Stimulated activated CD8-positive, alpha-beta memory T cell treated with anti-CD3 and anti-CD28 coated beads, Interleukin-2, amount 100 ng/mL, for 48 hours (primary cell): Measurements from ENCODE around the gene FAM98C.
"Not testable (repeated sequence)": the region's sequence is repeated elsewhere in the genome, so short reads cannot be mapped to it uniquely, and the experiment has no call there.

Source experiments
- DNase-seq, 2 donors: peaks; one replicate each; pipeline ENCODE4 v3.0.0-alpha.2; 2020; ENCODE audit warnings: low read depth in 2 of 2

Gene FAM98C

DNA sequence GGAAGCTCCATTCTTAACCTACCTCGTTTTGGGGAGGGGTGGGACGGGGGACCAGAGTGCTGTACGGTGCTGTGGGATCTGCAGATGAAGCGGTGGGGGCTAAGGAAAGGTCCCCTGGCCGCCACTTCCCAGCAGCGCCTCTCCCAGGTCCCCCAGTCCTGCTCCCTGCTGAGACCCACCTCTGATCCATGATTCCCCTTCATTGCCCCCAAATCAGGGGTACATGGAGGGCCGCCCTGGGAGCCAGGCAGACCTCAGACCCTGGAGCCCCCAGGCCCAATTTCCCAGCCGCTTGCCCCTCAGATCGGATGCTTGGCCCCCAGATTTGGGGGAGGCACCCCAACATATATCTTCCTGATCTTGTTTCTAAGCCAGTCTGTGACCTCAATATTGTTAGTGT, 3.8 kb upstream of the FAM98C start:
- DNase-seq = no peak

GRCh38 chr19:38399537-38399936, 3.4 kb upstream of the FAM98C start:
- no peak for DNase-seq

DNA sequence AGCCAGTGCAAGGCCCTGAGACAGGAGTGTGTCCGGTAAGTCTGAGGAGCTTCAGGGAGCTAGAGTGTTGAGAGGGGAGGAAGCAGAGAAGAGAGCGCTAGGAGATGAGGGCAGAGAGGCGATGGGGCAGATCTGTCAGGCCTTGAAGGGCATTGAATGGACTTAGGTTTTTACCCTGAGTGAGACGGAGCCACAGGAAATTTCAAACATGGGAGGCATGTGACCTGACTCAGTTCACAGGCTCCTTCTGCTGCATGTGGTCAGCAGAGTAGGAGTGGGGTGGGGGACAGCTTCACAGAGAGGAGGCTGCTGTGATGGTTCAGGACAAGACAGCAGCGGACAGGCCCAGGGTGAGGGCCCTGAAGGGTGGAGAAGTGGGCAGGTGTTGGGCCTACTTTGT, 2.5 kb upstream of the FAM98C start:
- DNase-seq = no peak

DNA sequence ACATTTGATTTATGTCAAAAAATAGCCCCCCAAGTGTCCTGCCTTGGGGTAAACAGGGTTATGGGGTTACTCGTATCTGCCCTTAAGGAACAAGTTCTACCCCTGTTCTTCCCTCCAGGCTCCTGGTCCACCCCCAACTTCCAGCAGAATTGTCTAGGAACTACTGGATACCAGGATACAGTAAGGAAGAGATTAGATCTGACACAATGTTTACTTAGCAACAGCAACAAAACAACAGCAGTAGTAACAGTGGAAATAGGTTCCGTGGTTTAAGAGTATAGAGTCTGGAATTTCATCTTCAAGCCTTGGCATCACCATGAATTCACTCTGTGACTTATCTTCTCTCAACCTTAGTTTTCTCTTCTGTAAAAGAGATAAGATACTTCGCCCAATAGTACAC, 1.7 kb upstream of the FAM98C start:
- DNase-seq = no peak

DNA sequence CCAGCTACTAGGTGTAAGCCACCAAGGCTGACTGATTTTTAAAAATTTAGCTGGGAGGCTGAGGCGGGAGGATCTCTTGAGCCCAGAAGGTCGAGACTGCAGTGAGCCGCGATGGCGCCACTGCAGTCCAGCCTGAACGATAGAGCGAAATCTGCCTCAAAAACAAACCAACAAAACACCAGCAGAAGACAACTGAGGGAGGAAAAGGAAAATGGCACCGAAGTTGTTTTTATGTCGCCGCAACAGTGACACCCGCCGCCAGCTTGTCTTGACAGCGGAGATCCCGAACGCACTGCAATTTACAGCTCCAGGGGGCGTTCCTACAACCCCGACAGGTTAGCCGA, 298 bp upstream of the FAM98C start:
- no peak for DNase-seq

DNA sequence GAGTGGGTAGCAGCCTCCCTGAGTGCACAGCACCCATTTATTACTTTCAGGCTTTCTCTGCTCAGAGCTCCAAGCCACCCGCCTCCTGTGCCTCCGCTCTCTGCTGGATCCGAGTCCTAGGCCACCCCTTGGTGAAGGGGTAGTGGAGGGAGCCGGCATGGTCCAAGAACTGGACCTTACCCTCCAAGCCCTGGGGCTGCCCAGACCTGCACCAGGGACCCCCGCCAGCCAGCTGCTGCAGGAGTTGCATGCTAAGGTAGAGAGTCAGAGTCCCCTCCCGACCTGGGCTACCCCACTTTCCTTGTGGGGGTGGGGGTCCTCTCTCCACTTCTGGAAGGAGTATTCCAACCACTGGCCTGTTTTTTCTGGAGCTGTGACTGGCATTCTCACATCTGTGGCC, 2.0 kb downstream of the FAM98C start:
- no peak for DNase-seq

GRCh38 chr19:38405276-38405675, 2.4 kb downstream of the FAM98C start:
- no peak for DNase-seq

GRCh38 chr19:38409631-38410133, 6.8 kb downstream of the FAM98C start:
- no peak for DNase-seq

DNA sequence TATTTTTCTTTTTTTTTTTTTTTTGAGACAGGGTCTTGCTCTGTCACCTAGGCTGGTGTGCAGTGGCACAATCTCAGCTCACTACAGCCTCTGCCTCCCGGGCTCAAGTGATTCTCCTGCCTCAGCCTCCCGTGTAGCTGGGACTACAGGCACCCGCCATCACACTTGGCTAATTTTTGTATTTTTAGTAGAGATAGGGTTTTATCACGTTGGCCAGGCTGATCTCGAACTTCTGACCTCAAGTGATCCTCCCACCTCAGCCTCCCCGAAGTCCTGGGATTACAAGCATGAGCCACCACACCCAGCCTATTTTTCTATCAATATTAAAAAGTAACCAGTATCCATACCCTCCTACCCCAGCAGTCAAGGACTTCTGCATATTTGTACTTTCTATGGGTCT, 7.5 kb downstream of the FAM98C start:
- not testable (repeated sequence) for DNase-seq

DNA sequence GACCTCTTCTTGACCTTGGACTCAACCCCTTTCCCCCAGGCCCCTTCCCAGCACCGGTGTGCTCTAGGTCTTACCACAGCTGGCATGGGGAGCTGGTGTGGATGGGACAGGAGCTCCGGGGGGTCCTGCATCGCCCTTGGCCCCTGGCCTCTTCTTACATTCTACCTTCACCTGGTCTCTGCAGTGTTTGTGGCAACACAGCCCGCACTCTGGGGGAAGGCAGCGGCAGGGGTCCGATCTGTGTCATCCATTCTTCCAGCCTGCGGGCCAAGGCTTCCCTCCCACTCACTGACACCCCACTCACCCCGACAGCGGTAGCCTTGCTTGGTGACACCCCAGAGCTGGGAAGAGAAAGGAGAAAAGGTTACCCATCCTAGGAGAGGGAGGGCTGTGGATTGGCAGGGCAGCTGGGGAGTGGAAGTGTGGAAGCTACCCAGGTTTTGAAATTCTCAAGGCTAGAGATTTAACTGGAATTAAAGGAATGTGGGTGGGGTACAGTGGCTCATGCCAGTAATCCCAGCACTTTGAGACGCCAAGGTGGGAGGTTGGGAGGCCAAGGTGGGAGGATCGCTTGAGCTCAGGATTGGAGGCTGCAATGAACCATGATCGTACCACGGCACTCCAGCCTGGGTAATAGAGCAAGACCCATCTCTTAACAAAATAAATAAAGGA, 8.3 kb downstream of the FAM98C start:
- DNase-seq = no peak

GRCh38 chr19:38411898-38412297, 9.0 kb downstream of the FAM98C start:
- not testable (repeated sequence) for DNase-seq

DNA sequence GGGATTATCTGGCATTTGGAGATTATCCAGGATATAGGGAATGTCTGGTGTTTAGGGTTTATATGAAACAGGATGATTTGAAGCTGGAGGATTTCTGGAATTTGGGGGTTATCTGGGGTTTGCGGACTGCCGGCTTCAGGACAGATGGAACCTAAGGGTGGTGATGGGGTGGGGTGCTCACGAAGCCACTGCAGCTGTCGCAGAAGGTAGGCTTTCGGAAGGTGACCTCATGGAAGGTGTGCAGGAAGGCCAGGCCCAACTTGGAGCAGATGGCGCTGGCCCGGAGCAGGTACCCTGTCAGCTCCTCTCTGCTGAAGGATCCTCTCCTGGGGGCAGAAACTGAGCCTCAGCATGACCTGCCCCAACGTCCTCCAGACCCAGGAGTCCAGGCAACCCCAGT, 9.6 kb downstream of the FAM98C start:
- no peak for DNase-seq

DNA sequence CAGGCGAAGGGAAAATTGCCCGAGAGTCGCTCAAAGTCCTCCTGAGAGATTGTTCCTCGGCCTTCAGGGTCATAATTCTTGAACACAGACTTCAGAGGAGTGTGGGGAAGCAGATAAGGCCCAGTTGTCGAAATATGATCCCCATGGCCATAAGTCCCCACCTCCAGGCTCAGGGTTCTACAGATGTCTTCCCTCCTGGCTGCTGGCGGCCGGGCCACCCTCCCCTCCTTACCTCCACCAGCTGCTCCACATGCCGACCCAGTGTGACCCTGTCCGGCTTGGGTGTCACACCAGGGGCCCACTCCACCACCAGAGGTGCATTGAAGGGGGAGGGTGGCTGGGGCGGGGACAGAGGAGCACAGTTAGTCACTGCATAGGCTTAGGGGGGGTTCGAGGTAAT, 10.1 kb downstream of the FAM98C start:
- no peak for DNase-seq

GRCh38 chr19:38413416-38413815, 10.5 kb downstream of the FAM98C start:
- no peak for DNase-seq

DNA sequence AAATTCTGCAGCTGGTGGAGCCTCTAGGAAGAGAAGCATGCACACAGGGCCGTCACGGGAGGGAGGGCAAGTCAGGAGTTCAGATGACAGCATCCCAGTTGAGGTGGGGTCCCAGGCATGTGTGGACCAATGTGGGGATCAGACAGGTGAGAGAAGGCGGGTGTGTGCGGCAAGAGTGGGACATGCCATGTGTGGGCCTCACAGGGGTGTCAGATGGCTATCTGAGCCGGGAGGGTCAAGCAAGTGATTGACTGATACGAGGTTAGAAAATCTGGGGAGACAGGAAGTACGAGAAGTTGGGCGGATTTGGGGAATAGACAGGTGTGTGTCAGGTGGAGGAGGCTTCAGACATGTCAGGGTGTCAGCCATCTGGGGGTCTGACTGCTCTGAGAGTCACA, 14.3 kb downstream of the FAM98C start:
- no peak for DNase-seq

DNA sequence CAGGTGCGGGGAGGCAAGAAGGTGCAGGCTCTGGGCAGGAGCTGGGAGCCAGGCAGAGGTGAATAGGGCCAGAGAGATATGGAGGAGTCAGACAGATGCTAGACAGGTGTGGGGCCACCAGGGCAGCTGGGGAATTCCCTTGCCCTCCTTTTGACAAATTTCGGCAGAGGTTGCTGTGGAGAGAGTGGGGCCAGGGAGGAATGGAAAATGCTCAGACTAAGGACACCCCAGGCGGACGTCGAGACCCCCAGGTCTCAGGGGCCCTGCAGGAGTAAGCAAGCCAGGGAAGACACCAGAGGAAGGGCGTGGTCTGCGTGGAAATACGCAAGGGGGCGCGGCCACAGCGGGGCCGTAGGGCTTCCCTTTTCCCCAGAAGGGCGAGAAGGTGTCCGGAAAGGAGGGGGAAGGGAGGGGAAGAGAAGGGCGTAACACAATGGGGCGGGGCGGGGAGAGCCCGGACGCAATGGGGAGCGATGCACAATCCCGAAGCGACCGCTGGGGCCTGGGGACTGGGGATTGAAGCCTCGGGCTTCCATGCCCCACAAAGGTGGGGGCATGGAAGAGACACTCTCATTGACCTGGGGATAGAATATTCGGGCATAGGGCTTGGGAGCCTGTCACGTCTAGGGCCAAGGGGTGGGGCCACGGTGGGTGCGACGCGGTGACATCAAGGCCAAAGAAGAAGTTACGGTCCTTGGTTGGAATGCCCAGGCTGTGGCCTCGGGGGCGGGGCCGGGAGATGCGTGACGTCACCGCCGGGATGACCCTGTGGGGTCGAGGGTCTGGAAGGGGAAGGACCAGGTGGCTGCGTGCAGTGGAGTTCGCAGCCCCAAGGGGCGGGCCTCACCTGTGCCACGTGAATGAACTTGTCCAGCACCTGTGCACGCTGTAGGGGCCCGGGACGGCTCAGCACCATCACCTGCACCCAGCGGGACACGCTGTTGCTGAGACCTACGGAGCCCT, 14.9 kb downstream of the FAM98C start:
- DNase-seq = peak in 1 of 2 donors; percentile 59

DNA sequence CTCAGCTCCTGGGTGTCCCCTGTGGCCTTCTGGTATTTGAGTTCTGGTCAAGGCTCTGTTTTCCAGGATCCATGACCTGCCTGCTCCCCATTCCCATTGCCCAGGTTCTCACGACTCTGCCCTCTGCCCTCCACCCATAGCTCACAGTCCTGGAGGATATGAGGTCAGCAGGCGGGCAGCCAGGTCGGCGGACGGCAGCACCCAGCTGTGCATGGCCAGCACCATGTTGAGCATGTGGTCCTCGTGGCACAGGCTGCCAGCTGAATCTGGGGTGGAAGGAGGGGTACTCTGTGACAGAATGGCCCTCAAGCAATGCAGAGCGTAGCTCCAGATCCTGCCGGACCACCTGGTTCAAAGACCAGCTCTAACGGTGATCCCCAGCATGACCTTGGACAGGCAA, 18.0 kb downstream of the FAM98C start:
- no peak for DNase-seq

DNA sequence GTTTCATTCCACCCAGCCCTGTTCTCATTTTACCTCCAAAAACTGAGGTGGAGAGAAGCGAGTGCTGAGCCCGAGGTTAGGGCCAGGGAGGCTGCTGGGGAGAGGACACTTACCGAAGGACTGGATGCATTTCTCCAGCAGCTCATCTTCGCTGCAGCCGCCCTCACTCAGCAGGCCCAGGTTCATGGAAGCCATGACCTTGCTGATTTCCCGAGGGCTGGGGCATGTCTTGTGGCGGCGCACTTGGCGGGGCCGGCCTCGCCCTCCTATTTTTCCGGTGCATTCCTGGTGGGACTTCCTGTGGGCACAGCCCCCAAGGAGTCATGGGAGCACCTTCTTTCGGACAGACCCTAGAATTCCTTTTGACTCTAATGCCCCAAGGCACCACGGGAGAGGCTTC, 19.0 kb downstream of the FAM98C start:
- no peak for DNase-seq

GRCh38 chr19:38422438-38422837, 19.5 kb downstream of the FAM98C start:
- no peak for DNase-seq

DNA sequence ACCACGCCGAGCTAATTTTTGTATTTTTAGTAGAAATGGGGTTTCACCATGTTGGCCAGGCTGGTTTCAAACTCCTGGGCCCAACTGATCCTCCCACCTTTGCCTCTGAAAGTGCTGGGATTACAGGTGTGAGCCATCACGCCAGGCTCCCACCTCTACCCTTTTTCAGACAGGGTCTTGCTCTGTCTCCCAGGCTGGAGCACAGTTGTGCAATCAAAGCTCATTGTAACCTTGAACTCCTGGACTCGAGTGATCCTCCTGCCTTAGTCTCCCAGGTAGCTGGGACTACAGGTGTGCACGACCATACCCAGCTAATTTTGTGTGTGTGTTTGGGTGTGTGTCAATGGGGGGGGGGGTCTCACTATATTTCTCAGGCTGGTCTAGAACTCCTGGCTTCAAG, 21.4 kb downstream of the FAM98C start:
- DNase-seq = no peak

DNA sequence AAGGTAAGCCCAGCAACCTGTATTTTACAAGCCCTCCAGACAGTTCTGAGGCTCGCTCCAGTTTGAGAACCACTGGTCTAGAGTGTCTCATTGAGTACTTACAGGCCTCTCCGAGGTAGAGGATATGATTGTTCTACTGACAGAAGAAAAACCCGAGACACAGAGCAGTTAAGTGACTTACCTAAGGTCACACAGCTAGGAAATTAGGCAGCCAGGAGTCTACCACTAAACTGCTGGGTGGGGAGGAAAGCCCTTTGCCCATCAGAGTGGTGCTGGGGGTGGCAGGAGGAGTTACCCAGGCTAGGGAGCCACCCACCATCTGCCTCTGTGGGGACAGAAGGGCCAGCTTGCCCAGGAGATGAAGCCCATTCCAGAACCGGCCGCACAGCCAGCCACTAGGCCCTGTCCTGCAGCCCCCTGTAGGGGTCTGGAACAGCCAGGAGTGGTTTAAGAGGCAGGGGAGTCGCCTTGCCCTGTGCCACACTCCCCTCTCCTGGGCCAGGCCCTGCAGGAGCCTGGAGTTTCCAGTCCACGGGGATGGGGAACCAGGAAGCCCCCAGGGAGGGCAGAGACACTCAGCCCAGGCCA, 22.4 kb downstream of the FAM98C start:
- no peak for DNase-seq

- peak in 1 of 2 donors; percentile 45 for DNase-seq
Observed at GRCh38 chr19:38425810-38426466, 23.0 kb downstream of the FAM98C start, which contains the start of gene RASGRP4. TSS of gene RASGRP4 (minus strand) at chr19:38426219. CDS start at chr19:38426091, 128 bp downstream.
